IMR-90 (cell line): ENCODE data around the gene IDI2. TPM values are rescaled to one million over a fixed set of nuclear protein-coding genes. Genes with fewer than 3 reads are reported as not detected.

Source experiments
- ATAC-seq: fragments of 200-7000 bp; cut with Tn5 transposase; 2 replicates; pipeline ENCODE4 v1.9.1; 2020; ENCODE audit warnings: low read depth, mild to moderate bottlenecking, moderate library complexity
- BruUV-seq: library from RNA; stranded (reverse); fragments of 400-500 nt; replicated peaks from 2 replicates; lab custom pipeline; 2021; lab: Mats Ljungman, UMichigan
- CTCF ChIA-PET: fragments of 300-600 bp; formaldehyde crosslinking; extraction: SDS; loops from one replicate; lab custom pipeline; 2021; ENCODE audit warnings: antibody characterized with exemption; lab: Yijun Ruan, JAX
- POLR2A ChIA-PET: fragments of 300-600 bp; sonication (Branson Sonifier 250); formaldehyde crosslinking; loops from one replicate; lab custom pipeline; 2022; ENCODE audit warnings: antibody characterized with exemption; ENCODE audit not compliant: unreplicated experiment; lab: Charles Lee
- DNase-seq: peaks from one replicate; pipeline ENCODE4 v3.0.0; 2013
- H2AFZ ChIP-seq: replicated peaks from 2 replicates; pipeline ENCODE3; 2013; ENCODE audit warnings: low read length, mild to moderate bottlenecking; ENCODE audit not compliant: poor library complexity
- H2AK5ac ChIP-seq: 2 replicates; pipeline ENCODE4 v1.6.1; 2013; ENCODE audit warnings: low read depth, low read length, inconsistent platforms
- H2AK9ac ChIP-seq: replicated peaks from 2 replicates; pipeline ENCODE3; 2013; ENCODE audit warnings: mild to moderate bottlenecking, low read depth, low read length, moderate library complexity; ENCODE audit not compliant: poor library complexity
- H2BK120ac ChIP-seq: 2 replicates; pipeline ENCODE4 v1.6.1; 2013; ENCODE audit warnings: low read depth, low read length, inconsistent platforms
- H2BK15ac ChIP-seq: 3 replicates; pipeline ENCODE4 v1.6.1; 2013; ENCODE audit warnings: low read depth, low read length, inconsistent platforms
- H2BK20ac ChIP-seq: 2 replicates; pipeline ENCODE4 v1.6.1; 2013; ENCODE audit warnings: low read depth, mild to moderate bottlenecking, inconsistent platforms, low read length, moderate library complexity
- H2BK5ac ChIP-seq: 2 replicates; pipeline ENCODE4 v1.6.1; 2013; ENCODE audit warnings: mild to moderate bottlenecking, low read depth, low read length, inconsistent platforms; ENCODE audit not compliant: poor library complexity, severe bottlenecking
- H3K14ac ChIP-seq: replicated peaks from 2 replicates; pipeline ENCODE4 v1.6.1; 2013; ENCODE audit warnings: low read depth, low read length, inconsistent platforms
- H3K18ac ChIP-seq: 2 replicates; pipeline ENCODE4 v1.6.1; 2013; ENCODE audit warnings: low read depth, low read length, control low read depth
- H3K23ac ChIP-seq: 2 replicates; pipeline ENCODE4 v1.6.1; 2013; ENCODE audit warnings: low read depth, low read length, inconsistent platforms
- H3K27ac ChIP-seq: 2 replicates; pipeline ENCODE4 v1.5.1; 2013; ENCODE audit warnings: mild to moderate bottlenecking, control low read depth, low read length; ENCODE audit not compliant: insufficient read depth
- H3K27me3 ChIP-seq: 2 replicates; pipeline ENCODE4 v1.6.1; 2013; ENCODE audit warnings: low read length; ENCODE audit not compliant: control insufficient read depth, insufficient read depth
- H3K36me3 ChIP-seq: 2 replicates; pipeline ENCODE4 v1.6.1; 2013; ENCODE audit warnings: low read length, mixed read lengths; ENCODE audit not compliant: control insufficient read depth, insufficient read depth
- H3K4ac ChIP-seq: 2 replicates; pipeline ENCODE4 v1.6.1; 2013; ENCODE audit warnings: low read depth, low read length, inconsistent platforms
- H3K4me1 ChIP-seq: 2 replicates; pipeline ENCODE4 v1.6.1; 2013; ENCODE audit warnings: low read length, mixed read lengths; ENCODE audit not compliant: control insufficient read depth, insufficient read depth
- H3K4me2 ChIP-seq: 2 replicates; pipeline ENCODE4 v1.6.1; 2013; ENCODE audit warnings: low read depth, mild to moderate bottlenecking, control low read depth, low read length, moderate library complexity
- H3K4me3 ChIP-seq: 2 replicates; pipeline ENCODE4 v1.5.1; 2013; ENCODE audit warnings: low read depth, mild to moderate bottlenecking, control low read depth, low read length, moderate library complexity; ENCODE audit not compliant: insufficient read depth
- H3K56ac ChIP-seq: 2 replicates; pipeline ENCODE4 v1.6.1; 2013; ENCODE audit warnings: low read length, inconsistent platforms; ENCODE audit not compliant: insufficient read depth; ENCODE audit errors: extremely low read depth
- H3K79me1 ChIP-seq, 2 experiments: 2 replicates each; pipeline ENCODE4 v1.6.1; 2013; ENCODE audit warnings: low read length in 2 of 2, inconsistent platforms in 1 of 2, low read depth in 1 of 2
- H3K9ac ChIP-seq: 2 replicates; pipeline ENCODE4 v1.6.1; 2013; ENCODE audit warnings: low read depth, low read length, control low read depth
- H3K9me1 ChIP-seq: 2 replicates; pipeline ENCODE4 v1.6.1; 2013; ENCODE audit warnings: low read length, inconsistent platforms; ENCODE audit not compliant: insufficient read depth
- H3K9me3 ChIP-seq: 2 replicates; pipeline ENCODE4 v1.6.1; 2013; ENCODE audit warnings: low read length; ENCODE audit not compliant: control insufficient read depth, insufficient read depth
- H4K20me1 ChIP-seq: 2 replicates; pipeline ENCODE4 v1.6.1; 2013; ENCODE audit warnings: low read length, inconsistent platforms; ENCODE audit not compliant: insufficient read depth
- H4K5ac ChIP-seq: 2 replicates; pipeline ENCODE4 v1.6.1; 2013; ENCODE audit warnings: mild to moderate bottlenecking, low read depth, low read length, control low read depth
- H4K8ac ChIP-seq, 2 experiments: 2 replicates each; pipeline ENCODE4 v1.6.1; 2013; ENCODE audit warnings: low read depth in 2 of 2, low read length in 2 of 2, control low read depth in 1 of 2, inconsistent platforms in 1 of 2
- H4K91ac ChIP-seq: 2 replicates; pipeline ENCODE4 v1.6.1; 2013; ENCODE audit warnings: low read depth, low read length, inconsistent platforms; ENCODE audit not compliant: insufficient read depth
- BHLHE40 ChIP-seq: fragments of 150-350 bp; IDR thresholded peaks from 2 replicates; pipeline ENCODE4 v1.6.1; 2016; ENCODE audit warnings: mild to moderate bottlenecking, low read depth, low read length
- CEBPB ChIP-seq: IDR thresholded peaks from 2 replicates; pipeline ENCODE4 v1.6.1; 2012; ENCODE audit warnings: low read depth, low read length, improper control_type of control experiment
- CTCF ChIP-seq: conservative IDR thresholded peaks from 2 replicates; pipeline ENCODE4 v1.5.1; 2012; ENCODE audit warnings: mild to moderate bottlenecking, low read depth, low read length, improper control_type of control experiment
- FOS ChIP-seq: fragments of 150-350 bp; IDR thresholded peaks from 2 replicates; pipeline ENCODE4 v1.6.1; 2016; ENCODE audit warnings: low read depth, low read length
- MAZ ChIP-seq: IDR thresholded peaks from 2 replicates; pipeline ENCODE4 v1.6.1; 2012; ENCODE audit warnings: low read depth, mild to moderate bottlenecking, low read length, improper control_type of control experiment, moderate library complexity, borderline replicate concordance
- NFE2L2 ChIP-seq: fragments of 150-350 bp; IDR thresholded peaks from 2 replicates; pipeline ENCODE4 v1.6.1; 2016; ENCODE audit warnings: low read depth, mild to moderate bottlenecking, low read length
- POLR2A ChIP-seq: IDR thresholded peaks from 2 replicates; pipeline ENCODE4 v1.6.1; 2012; ENCODE audit warnings: mild to moderate bottlenecking, low read depth, low read length
- RAD21 ChIP-seq: IDR thresholded peaks from 2 replicates; pipeline ENCODE4 v1.6.1; 2012; ENCODE audit warnings: low read length, improper control_type of control experiment
- RCOR1 ChIP-seq: IDR thresholded peaks from 2 replicates; pipeline ENCODE4 v1.6.1; 2012; ENCODE audit warnings: mild to moderate bottlenecking, low read length, improper control_type of control experiment; ENCODE audit not compliant: insufficient replicate concordance
- RFX5 ChIP-seq: IDR thresholded peaks from 2 replicates; pipeline ENCODE4 v1.8.0; 2012; ENCODE audit warnings: low read depth, mild to moderate bottlenecking, low read length, moderate library complexity
- SMC3 ChIP-seq: fragments of 150-350 bp; IDR thresholded peaks from 2 replicates; pipeline ENCODE4 v1.6.1; 2016; ENCODE audit warnings: low read depth, mild to moderate bottlenecking, antibody characterized with exemption, low read length, moderate library complexity
- WGBS, 2 experiments: methylation state at CpG; one replicate each; pipeline versions ENCODE4 v1.1.5 to v1.1.7; 2013; ENCODE audit warnings: missing lambda C conversion rate in 2 of 2; ENCODE audit not compliant: insufficient read length in 1 of 2; ENCODE audit errors: extremely low coverage in 2 of 2; 5-methylcytosine and 5-hydroxymethylcytosine counted together
- dilution Hi-C: fragments of 300-500 bp; cut with HindIII; formaldehyde crosslinking; loops from one replicate; pipeline ENCODE4 v1.14.3; 2018; ENCODE audit warnings: low sequenced_read_pairs; ENCODE audit not compliant: unreplicated experiment
- in situ Hi-C: fragments of 300-500 bp; cut with MboI; formaldehyde crosslinking; loops from 3 replicates; pipeline ENCODE4 v1.14.3; 2019; ENCODE audit warnings: low sequenced_read_pairs, inconsistent platforms, mixed read lengths
- intact Hi-C: fragments of 100-400 bp; cut with micrococcal nuclease; formaldehyde crosslinking; loops from 2 replicates; pipeline ENCODE4 v1.10.0; 2022
- polyA plus RNA-seq, 3 experiments: library from polyadenylated mRNA; depleted of rRNA; stranded (reverse); fragments of >200 nt; gene quantifications; 2 replicates each; pipeline ENCODE4 v1.2.3, GENCODE V29; 2012; ENCODE audit warnings: low replicate concordance in 1 of 3
- total RNA-seq: library from RNA; depleted of rRNA; stranded (reverse); fragments of >200 nt; gene quantifications from 2 replicates; pipeline ENCODE4 v1.2.3, GENCODE V29; 2012
- TF ChIP-seq, protein P1 (sequence below): fragments of 150-350 bp; IDR thresholded peaks from 2 replicates; pipeline ENCODE4 v1.6.1; 2016; ENCODE audit warnings: low read depth, mild to moderate bottlenecking, low read length, moderate library complexity, borderline replicate concordance
- TF ChIP-seq, protein P2 (sequence below): fragments of 150-350 bp; IDR thresholded peaks from 2 replicates; pipeline ENCODE4 v1.6.1; 2017; ENCODE audit warnings: mild to moderate bottlenecking, antibody characterized with exemption, low read length, low read depth

Gene IDI2
- total and polyA plus RNA-seq, 2 of the 4 experiments (the other 2 are of a cell fraction): not detected

- Histone ChIP-seq H4K5ac (peak within 1 kb of the TSS; percentile 67), H3K4me3 (peak within 1 kb of the TSS; percentile 63), H3K9me1 (peaks cover 26% of the 10 kb centered on the region), H3K9me3 (no peaks in the 10 kb centered on the region), H2BK15ac (peak within 1 kb of the TSS; percentile 70; the same call in 2 of the 3 replicates), H3K9ac (peak within 1 kb of the TSS; percentile 92), H4K20me1 (peaks cover 35% of the 10 kb centered on the region), H3K23ac (peak within 1 kb of the TSS; percentile 99), H2BK120ac (peak within 1 kb of the TSS; percentile 92), H3K56ac (peak within 1 kb of the TSS; percentile 95), H3K36me3 (peaks cover 7% of the 10 kb centered on the region), H3K4me2 (peak within 1 kb of the TSS; percentile 86), H3K4ac (peak within 1 kb of the TSS; percentile 99), H3K4me1 (peaks cover 13% of the 10 kb centered on the region), H4K8ac (peak within 1 kb of the TSS; percentile 86 to 99), H2BK5ac (peak within 1 kb of the TSS; percentile 97), H3K27me3 (no peaks in the 10 kb centered on the region), H2AK5ac (peak within 1 kb of the TSS; percentile 97), H2AFZ (peak within 1 kb of the TSS; percentile 92), H3K18ac (peak within 1 kb of the TSS; percentile 77), H2BK20ac (peak within 1 kb of the TSS; percentile 85), H3K27ac (peak within 1 kb of the TSS; percentile 86), H2AK9ac (peak within 1 kb of the TSS; percentile 100), H4K91ac (peak within 1 kb of the TSS; percentile 99), H3K14ac (peak within 1 kb of the TSS; percentile 99), H3K79me1 (peaks cover 26 to 64% of the 10 kb centered on the region in 2 experiments)
- ChIA-PET POLR2A (interaction anchor here (0.6 kb wide), 3 partner anchors 91 to 1521 kb away, joined by 3 to 14 read pairs (median 3); no protein-coding TSS in a partner anchor), CTCF (no interaction called here)
- ATAC-seq: peak; percentile 89
- in situ Hi-C loops (no loop called here), dilution Hi-C loops (no loop called here), intact Hi-C loops (loop anchor here (1.0 to 5.0 kb wide), 2 partner anchors 57 to 476 kb away; partner anchors contain the start of gene LARP4B)
- no TSS peak for BruUV-seq
- DNase-seq: peak; percentile 97
- 0% methylated on average over 38 of the region's 74 CpGs; no CpG with 5 or more reads in 1 of the 2 experiments for WGBS, 2 experiments
- TF ChIP-seq MAZ (peak; percentile 57; the same call in 1 of the 2 replicates), RCOR1 (peak; percentile 26), FOS (no peak), CTCF (peak; percentile 28; the same call in 1 of the 2 replicates), POLR2A (peak; percentile 87; the same call in 1 of the 2 replicates), RAD21 (no peak), RFX5 (no peak), BHLHE40 (peak; percentile 82), SMC3 (no peak), NFE2L2 (no peak), CEBPB (no peak)
- TF ChIP-seq, protein P1, sequence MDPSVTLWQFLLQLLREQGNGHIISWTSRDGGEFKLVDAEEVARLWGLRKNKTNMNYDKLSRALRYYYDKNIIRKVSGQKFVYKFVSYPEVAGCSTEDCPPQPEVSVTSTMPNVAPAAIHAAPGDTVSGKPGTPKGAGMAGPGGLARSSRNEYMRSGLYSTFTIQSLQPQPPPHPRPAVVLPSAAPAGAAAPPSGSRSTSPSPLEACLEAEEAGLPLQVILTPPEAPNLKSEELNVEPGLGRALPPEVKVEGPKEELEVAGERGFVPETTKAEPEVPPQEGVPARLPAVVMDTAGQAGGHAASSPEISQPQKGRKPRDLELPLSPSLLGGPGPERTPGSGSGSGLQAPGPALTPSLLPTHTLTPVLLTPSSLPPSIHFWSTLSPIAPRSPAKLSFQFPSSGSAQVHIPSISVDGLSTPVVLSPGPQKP: no peak
- TF ChIP-seq, protein P2, sequence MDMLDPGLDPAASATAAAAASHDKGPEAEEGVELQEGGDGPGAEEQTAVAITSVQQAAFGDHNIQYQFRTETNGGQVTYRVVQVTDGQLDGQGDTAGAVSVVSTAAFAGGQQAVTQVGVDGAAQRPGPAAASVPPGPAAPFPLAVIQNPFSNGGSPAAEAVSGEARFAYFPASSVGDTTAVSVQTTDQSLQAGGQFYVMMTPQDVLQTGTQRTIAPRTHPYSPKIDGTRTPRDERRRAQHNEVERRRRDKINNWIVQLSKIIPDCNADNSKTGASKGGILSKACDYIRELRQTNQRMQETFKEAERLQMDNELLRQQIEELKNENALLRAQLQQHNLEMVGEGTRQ: 0 out of 2 replicates have a peak, but pooled peaks have one; percentile 10
Measured at GRCh38 chr10:987870-988666, 37.6 kb downstream of the IDI2 start, which contains the start of gene GTPBP4. Gene GTPBP4, plus strand, starts transcription at chr10:988434. Its CDS starts 46 bp downstream, at chr10:988480.
